ENCODE results near the gene GRB10. TPM values are rescaled to one million over a fixed set of nuclear protein-coding genes. Genes with fewer than 3 reads are reported as not detected.

Gene GRB10
- total and polyA plus RNA-seq, 11 donors, result 14.7 to 38.2 (median 28.0) TPM

- H3K27me3 ChIP-seq, result no peaks in the 10 kb centered on the region
- peaks cover 0 to 27% (median 0%) of the 10 kb centered on the region in 12 donors for H3K4me1 ChIP-seq
- DNase-seq, result no peak
These were observed 172.0 kb downstream of the GRB10 start for GRCh38 chr7:50610521-50611277.

GRCh38 chr7:50608196-50608906 is 174.3 kb downstream of the GRB10 start:
- Histone ChIP-seq H3K4me1 (peaks cover 0 to 27% (median 0%) of the 10 kb centered on the region in 12 donors), H3K9me3 (no peaks in the 10 kb centered on the region), H3K27me3 (no peaks in the 10 kb centered on the region), H3K36me3 (peaks cover 0 to 100% (median 89%) of the 10 kb centered on the region in 9 donors), H3K4me3 (no peak overlapping the region), H3K27ac (peak overlapping the region in 1 of 12 donors; percentile 27)
- DNase-seq (no peak), ATAC-seq (no peak)
- intact Hi-C loops (cut with DNase I), result loop anchor here in 4 of 10 donors (2.0 to 10.0 kb wide), 3 partner anchors 126 to 546 kb away; no protein-coding TSS in a partner anchor
- 81 to 84% (median 82%) methylated on average over 9 of the region's 9 CpGs for WGBS, 4 donors
- TF ChIP-seq POLR2A (IDR thresholded peaks at IDR 0.05), result no peak
- TF ChIP-seq CTCF (IDR thresholded peaks at IDR 0.05), result no peak

More at GRCh38 chr7:50610521-50611277, 172.0 kb downstream of the GRB10 start:
- Histone ChIP-seq H3K36me3 (peaks cover 0 to 97% (median 85%) of the 10 kb centered on the region in 9 donors), H3K4me3 (no peak overlapping the region), H3K9me3 (no peaks in the 10 kb centered on the region), H3K27ac (peak overlapping the region in 1 of 12 donors; percentile 62)
- TF ChIP-seq CTCF (IDR thresholded peaks at IDR 0.05) (no peak), POLR2A (IDR thresholded peaks at IDR 0.05) (no peak)
- WGBS, 4 donors, result 67 to 74% (median 69%) methylated on average over 6 of the region's 6 CpGs
- intact Hi-C loops (cut with DNase I), result loop anchor here in 9 of 10 donors (5.0 to 10.0 kb wide), 6 partner anchors 64 to 544 kb away; no protein-coding TSS in a partner anchor
- no peak for ATAC-seq

GRCh38 chr7:50607524-50608125 is 175.1 kb downstream of the GRB10 start:
- TF ChIP-seq CTCF (IDR thresholded peaks at IDR 0.05), result no peak
- no peak for TF ChIP-seq POLR2A (IDR thresholded peaks at IDR 0.05)
- DNase-seq (no peak), ATAC-seq (no peak)
- 88 to 91% (median 89%) methylated on average over 6 of the region's 6 CpGs for WGBS, 4 donors
- Histone ChIP-seq H3K27me3 (no peaks in the 10 kb centered on the region), H3K27ac (peak overlapping the region in 1 of 12 donors; percentile 27), H3K36me3 (peaks cover 0 to 100% (median 91%) of the 10 kb centered on the region in 9 donors), H3K4me3 (no peak overlapping the region), H3K9me3 (no peaks in the 10 kb centered on the region), H3K4me1 (peaks cover 0 to 27% (median 0%) of the 10 kb centered on the region in 12 donors)
- intact Hi-C loops (cut with DNase I), result loop anchor here in 4 of 10 donors (2.0 to 10.0 kb wide), 3 partner anchors 125 to 547 kb away; no protein-coding TSS in a partner anchor
